ENCODE data around the gene AGPAT3. TPM values are rescaled to one million over a fixed set of nuclear protein-coding genes. Genes with fewer than 3 reads are reported as not detected.

AGPAT3 gene
- total RNA-seq, 1 experiment from 2014 or later, result 45.1 TPM

GRCh38 chr21:43940329-43941050 lies 75.5 kb downstream of the AGPAT3 start:
- no peak for DNase-seq
- H3K36me3 ChIP-seq, result peaks cover 31% of the 10 kb centered on the region
- no peaks in the 10 kb centered on the region for H3K9me3 ChIP-seq
- H3K4me3 ChIP-seq, result no peak overlapping the region
- no peaks in the 10 kb centered on the region for H3K27me3 ChIP-seq

DNA sequence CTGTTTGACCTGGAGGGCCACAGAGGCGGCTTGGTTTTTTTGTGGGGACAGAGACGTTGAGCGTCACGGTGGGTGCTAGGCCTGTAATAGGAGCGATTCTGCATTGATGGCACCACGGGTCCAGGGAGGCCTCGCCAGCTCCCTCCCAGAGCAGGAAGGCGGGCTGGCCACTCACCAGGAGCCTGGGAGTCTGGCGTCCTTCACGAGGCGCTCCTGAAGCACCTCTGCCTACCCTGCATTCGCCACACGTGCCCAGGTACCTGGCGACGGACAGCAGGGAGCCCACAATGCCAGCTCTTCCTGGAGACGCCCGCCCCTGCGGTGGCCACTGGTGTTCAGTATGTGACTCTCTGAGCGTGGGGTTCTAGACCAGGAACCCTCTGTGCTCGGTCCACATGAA lies 77.2 kb downstream of the AGPAT3 start:
- Histone ChIP-seq H3K36me3 (peaks cover 29% of the 10 kb centered on the region), H3K27me3 (no peaks in the 10 kb centered on the region), H3K9me3 (no peaks in the 10 kb centered on the region), H3K4me3 (no peak overlapping the region)
- DNase-seq, result no peak

DNA sequence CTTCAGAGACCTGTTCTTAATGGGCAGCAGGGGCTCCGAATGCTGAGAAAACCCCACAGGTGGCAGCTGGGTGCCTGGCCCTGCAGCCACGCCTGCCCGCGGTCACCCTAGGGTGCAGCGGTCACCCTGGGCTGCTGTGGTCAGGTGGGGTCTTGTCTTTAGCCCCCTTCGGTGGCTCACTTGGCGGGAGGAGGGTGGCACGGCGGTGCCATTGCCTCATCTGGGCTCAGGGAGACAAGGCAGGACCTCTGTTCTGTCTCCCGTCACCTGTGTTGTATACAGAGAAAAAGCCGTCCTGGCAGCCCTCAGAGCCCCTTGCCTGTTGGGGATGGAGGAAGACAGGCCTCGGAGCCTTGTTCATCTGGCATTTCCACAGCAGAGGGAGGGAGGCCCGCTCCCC lies 77.6 kb downstream of the AGPAT3 start:
- H3K27me3 ChIP-seq, result no peaks in the 10 kb centered on the region
- no peaks in the 10 kb centered on the region for H3K9me3 ChIP-seq
- no peak overlapping the region for H3K4me3 ChIP-seq
- DNase-seq, result no peak
- H3K36me3 ChIP-seq, result peaks cover 29% of the 10 kb centered on the region

- Histone ChIP-seq H3K27me3 (no peaks in the 10 kb centered on the region), H3K9me3 (no peaks in the 10 kb centered on the region), H3K4me3 (no peak overlapping the region), H3K36me3 (peaks cover 32% of the 10 kb centered on the region)
- DNase-seq, result no peak
Measured at GRCh38 chr21:43943512-43944077, 78.6 kb downstream of the AGPAT3 start.

DNA sequence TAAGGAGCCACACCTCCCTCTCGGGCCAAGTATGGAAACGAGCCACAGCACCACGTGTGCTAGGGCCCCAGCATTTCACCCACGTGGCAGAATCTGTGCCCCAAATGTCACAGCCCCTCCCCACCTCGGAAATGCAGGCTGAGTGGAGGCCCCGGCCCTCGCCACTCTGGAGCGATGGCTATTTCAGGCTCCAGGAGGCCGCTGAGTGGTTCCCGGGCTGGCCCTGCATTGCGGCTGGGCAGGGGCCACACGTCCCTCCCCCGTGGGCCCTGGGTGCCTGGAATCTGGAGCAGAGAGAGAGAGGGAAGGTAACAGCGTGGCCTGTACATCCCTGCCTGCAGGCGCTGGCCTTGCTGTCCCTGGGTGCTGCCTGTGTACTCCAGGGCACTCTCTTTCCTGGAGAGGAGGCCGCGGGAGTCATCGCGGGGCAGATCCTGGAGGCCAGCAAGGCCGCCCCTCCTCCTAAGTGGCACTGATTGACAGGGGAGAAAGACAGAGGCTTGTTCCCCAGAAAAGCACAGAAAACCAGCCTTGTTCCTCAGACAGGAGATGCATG lies 79.1 kb downstream of the AGPAT3 start:
- Histone ChIP-seq H3K9me3 (no peaks in the 10 kb centered on the region), H3K27me3 (no peaks in the 10 kb centered on the region), H3K4me3 (no peak overlapping the region), H3K36me3 (peaks cover 30% of the 10 kb centered on the region)
- no peak for DNase-seq

DNA sequence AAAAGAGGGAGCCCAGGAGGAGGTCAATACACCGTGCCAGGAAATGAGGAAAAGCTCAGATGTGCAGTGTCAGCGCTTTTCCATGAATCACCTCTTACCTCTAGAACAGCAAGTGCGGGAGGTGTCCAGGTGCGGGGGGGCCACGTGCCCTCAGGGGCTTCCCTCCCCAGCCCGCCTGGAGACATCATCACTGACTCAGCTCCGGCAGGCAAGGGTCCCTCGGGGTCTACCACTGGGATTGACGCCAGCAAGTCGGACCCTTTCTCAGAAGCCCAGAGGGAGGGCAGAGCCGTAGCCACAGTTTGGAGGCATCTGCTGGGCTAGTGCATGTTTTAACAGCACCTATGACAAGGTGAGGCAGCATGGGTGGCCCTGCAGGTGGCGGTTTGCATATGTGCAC lies 79.7 kb downstream of the AGPAT3 start:
- Histone ChIP-seq H3K36me3 (peaks cover 24% of the 10 kb centered on the region), H3K27me3 (no peaks in the 10 kb centered on the region), H3K4me3 (no peak overlapping the region), H3K9me3 (no peaks in the 10 kb centered on the region)
- DNase-seq, result no peak

DNA sequence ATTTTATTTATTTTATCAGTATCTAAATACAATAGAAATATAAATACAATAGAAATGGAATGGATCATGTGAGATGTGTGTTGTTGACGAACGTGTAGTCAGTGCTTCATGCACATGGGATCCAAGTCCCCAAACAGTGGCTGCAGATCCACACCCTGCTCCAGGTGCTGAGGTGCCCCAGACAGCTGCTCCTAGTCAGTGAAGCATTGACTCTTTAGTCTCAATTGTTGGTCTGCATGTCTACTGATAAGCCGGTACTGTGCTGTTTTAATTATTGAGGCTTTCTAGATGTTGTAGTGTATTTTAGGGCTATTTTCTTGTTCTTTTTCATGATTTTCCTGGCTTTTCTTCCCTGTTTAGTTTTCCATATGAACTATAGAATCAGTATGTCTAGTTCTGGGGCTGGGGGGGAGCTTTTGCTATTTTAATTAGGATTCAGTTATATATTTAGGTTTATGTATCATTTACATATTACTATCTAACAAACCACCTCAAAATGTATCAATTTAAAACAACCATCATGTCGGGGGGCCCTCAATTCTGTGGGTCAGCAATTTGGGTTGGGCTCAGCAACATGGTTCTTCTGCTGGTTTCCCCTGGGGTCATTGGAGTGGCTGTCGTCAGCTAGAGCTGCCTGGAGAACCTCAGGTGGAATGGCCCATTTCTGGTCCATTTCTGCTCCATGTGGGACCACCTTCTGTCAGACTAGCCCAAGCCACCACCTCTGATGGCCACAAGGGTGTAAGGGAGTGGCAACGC lies 83.9 kb downstream of the AGPAT3 start:
- H3K36me3 ChIP-seq, result peaks cover 22% of the 10 kb centered on the region
- no peak for DNase-seq
- no peak overlapping the region for H3K4me3 ChIP-seq
- no peaks in the 10 kb centered on the region for H3K27me3 ChIP-seq
- no peaks in the 10 kb centered on the region for H3K9me3 ChIP-seq

DNA sequence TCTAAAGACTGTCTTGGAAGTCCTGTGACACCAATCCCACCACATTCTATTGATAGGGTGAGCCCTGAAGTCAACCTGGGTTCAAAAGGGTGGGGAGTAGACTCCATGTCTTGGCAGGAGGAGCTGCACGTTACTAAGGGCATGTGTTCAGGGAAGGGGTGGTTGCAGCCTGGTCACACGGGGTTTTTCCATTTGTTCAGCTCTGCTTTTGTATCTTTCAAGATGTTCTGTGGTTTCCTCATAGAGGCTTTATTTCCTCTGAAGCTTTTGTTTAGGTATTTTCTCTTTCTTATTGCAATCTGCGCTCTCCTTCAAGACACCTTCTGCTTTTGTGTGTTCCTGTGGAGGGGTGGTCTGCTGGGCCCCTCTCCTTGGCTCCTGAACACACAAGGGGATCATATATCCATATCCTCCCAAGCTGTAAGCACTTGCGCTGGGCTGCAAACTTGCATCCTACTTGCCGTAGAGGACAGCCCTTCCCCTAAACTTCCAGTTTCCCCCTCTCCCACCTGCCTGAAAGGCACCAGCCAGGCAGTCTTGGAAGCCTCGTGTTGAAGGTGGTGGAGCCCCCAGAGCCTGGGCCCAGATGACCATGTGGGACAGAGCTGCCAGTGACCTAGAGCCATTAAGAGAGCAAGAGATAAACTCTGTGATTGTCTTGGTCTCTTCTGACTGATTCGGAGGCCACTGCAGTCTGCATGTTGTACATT lies 84.6 kb downstream of the AGPAT3 start:
- Histone ChIP-seq H3K36me3 (peaks cover 22% of the 10 kb centered on the region), H3K27me3 (no peaks in the 10 kb centered on the region), H3K4me3 (no peak overlapping the region), H3K9me3 (no peaks in the 10 kb centered on the region)
- DNase-seq, result no peak

- H3K27me3 ChIP-seq, result no peaks in the 10 kb centered on the region
Measured at GRCh38 chr21:43950481-43950880, 85.5 kb downstream of the AGPAT3 start.

GRCh38 chr21:43950936-43951335 lies 85.9 kb downstream of the AGPAT3 start:
- DNase-seq, result no peak
- H3K36me3 ChIP-seq, result peaks cover 21% of the 10 kb centered on the region
- no peaks in the 10 kb centered on the region for H3K9me3 ChIP-seq
- H3K27me3 ChIP-seq, result no peaks in the 10 kb centered on the region
- H3K4me3 ChIP-seq, result no peak overlapping the region

More at GRCh38 chr21:43950481-43950880, 85.5 kb downstream of the AGPAT3 start:
- DNase-seq, result no peak
- peaks cover 22% of the 10 kb centered on the region for H3K36me3 ChIP-seq
- no peaks in the 10 kb centered on the region for H3K9me3 ChIP-seq
- no peak overlapping the region for H3K4me3 ChIP-seq

DNA sequence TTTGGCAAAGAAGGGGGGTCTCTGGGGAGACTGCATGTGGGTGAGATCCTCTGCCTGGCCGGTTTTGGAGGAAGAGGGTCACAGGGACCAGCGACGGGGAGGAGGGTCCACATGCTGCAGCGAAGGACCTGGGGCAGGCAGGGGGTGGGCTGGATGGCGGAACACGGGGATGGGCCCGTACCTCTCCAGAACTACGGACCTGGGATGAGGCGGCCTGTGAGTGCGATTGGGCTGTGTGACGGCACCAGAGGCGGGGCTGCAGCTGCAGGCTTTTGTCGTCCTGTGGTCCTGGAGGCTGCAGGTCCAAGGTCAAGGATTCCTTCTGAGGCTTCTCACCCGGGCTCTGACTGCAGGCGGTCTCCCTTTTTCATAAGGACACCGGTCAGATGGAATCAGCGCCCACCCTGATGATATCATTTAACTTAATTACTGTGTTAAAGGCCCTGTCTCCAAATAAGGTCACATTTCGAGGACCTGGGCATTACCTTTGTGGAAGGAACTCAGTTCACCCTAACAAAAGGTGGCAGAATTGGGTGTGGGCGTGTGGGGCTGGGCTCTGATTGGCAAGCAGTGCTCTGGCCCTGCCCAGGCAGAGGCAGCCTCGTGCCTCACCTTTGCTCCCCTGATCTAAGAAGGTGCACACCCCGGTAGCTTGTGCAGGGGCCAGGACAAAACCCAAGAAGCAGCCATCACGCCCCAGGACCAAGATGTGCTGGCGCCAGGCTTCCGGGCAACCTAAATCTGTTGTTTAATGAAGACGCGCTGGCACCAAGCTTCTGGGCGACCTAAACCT lies 87.1 kb downstream of the AGPAT3 start:
- H3K9me3 ChIP-seq, result no peaks in the 10 kb centered on the region
- H3K36me3 ChIP-seq, result peaks cover 17% of the 10 kb centered on the region
- no peak overlapping the region for H3K4me3 ChIP-seq
- DNase-seq, result no peak
- H3K27me3 ChIP-seq, result no peaks in the 10 kb centered on the region

- no peaks in the 10 kb centered on the region for H3K9me3 ChIP-seq
- no peak overlapping the region for H3K4me3 ChIP-seq
- H3K27me3 ChIP-seq, result no peaks in the 10 kb centered on the region
- DNase-seq, result no peak
- peaks cover 12% of the 10 kb centered on the region for H3K36me3 ChIP-seq
Measured at GRCh38 chr21:43953021-43953420, 88.0 kb downstream of the AGPAT3 start.

GRCh38 chr21:43954042-43954441 lies 89.0 kb downstream of the AGPAT3 start:
- H3K27me3 ChIP-seq, result no peaks in the 10 kb centered on the region
- no peaks in the 10 kb centered on the region for H3K9me3 ChIP-seq
- peaks cover 8% of the 10 kb centered on the region for H3K36me3 ChIP-seq
- no peak overlapping the region for H3K4me3 ChIP-seq
- DNase-seq, result no peak

DNA sequence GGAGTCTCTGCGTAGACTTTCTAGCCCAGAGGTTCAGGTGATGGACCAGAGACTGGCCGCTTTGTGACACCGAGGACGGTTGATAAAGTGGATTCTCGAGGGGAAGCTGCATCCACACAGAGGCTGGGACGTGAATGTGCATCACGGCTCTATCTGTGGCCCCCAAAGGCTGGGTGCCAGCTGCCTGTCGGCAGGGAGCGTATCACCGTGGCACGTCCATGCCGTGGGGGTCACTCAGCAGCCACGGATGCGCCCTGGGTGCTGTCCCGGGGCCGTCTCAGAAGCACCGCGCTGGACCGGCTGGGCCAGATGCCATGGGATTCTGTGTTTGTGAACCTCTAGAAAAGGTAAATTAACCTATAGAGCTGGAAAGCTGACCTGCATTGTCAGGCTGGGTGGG lies 89.9 kb downstream of the AGPAT3 start:
- no peaks in the 10 kb centered on the region for H3K9me3 ChIP-seq
- no peak for DNase-seq
- peaks cover 9% of the 10 kb centered on the region for H3K36me3 ChIP-seq
- no peaks in the 10 kb centered on the region for H3K27me3 ChIP-seq
- H3K4me3 ChIP-seq, result no peak overlapping the region

GRCh38 chr21:43956019-43956669 lies 91.1 kb downstream of the AGPAT3 start:
- H3K9me3 ChIP-seq, result no peaks in the 10 kb centered on the region
- H3K36me3 ChIP-seq, result peaks cover 18% of the 10 kb centered on the region
- H3K4me3 ChIP-seq, result no peak overlapping the region
- no peak for DNase-seq
- no peaks in the 10 kb centered on the region for H3K27me3 ChIP-seq

GRCh38 chr21:43956670-43957035 lies 91.6 kb downstream of the AGPAT3 start:
- Histone ChIP-seq H3K9me3 (no peaks in the 10 kb centered on the region), H3K27me3 (no peaks in the 10 kb centered on the region), H3K4me3 (no peak overlapping the region), H3K36me3 (peaks cover 18% of the 10 kb centered on the region)
- DNase-seq, result no peak

Measured in MG63 (cell line).